HepG2 (cell line): ENCODE data around the gene SLX4. TPM values are rescaled to one million over a fixed set of nuclear protein-coding genes. Genes with fewer than 3 reads are reported as not detected.

Experiments
- ATAC-seq: fragments of 200-7000 bp; cut with Tn5 transposase; 3 replicates; pipeline ENCODE4 v1.9.1; 2020; ENCODE audit warnings: mild to moderate bottlenecking, moderate library complexity
- BruUV-seq: library from RNA; stranded (reverse); fragments of 400-500 nt; replicated peaks from 2 replicates; lab custom pipeline; 2021; lab: Mats Ljungman, UMichigan
- CTCF ChIA-PET: fragments of 300-600 bp; formaldehyde crosslinking; extraction: SDS; loops from one replicate; lab custom pipeline; 2021; ENCODE audit warnings: low total read pairs, inconsistent platforms, low intra/inter-chr PET ratio; lab: Yijun Ruan, JAX
- POLR2A ChIA-PET: fragments of 350-600 bp; sonication (Branson Sonifier 250); formaldehyde crosslinking; loops from one replicate; lab custom pipeline; 2020; ENCODE audit warnings: antibody characterized with exemption, inconsistent platforms; lab: Yijun Ruan, JAX
- DNase-seq: peaks from one replicate; pipeline ENCODE4 v3.0.0-alpha.2; 2015; ENCODE audit warnings: low spot score
- FAIRE-seq: peaks from 3 replicates; lab custom pipeline; 2011; peaks lifted over from hg19 to GRCh38; lab: Jason Lieb, UNC
- H2AFZ ChIP-seq: one replicate; pipeline ENCODE4 v1.6.1; 2011; ENCODE audit warnings: low read length, inconsistent platforms
- H3K27ac ChIP-seq: fragments of 300-600 bp; 3 replicates; pipeline ENCODE4 v1.8.0; 2011; ENCODE audit warnings: mixed run types, mild to moderate bottlenecking, mixed read lengths, low read length, inconsistent platforms; ENCODE audit not compliant: insufficient read depth; ENCODE audit errors: extremely low read length
- H3K27me3 ChIP-seq, 2 experiments: fragments of 200-600 bp in 1 of 2; 2 replicates in 1 of 2; 3 replicates in 1 of 2; pipeline versions ENCODE4 v1.6.0 to v1.8.0; 2011; ENCODE audit warnings: low read length in 2 of 2, mild to moderate bottlenecking in 2 of 2, moderate library complexity in 2 of 2, inconsistent platforms in 1 of 2; ENCODE audit not compliant: insufficient read depth in 2 of 2, control insufficient read depth in 1 of 2
- H3K36me3 ChIP-seq, 2 experiments: fragments of 200-600 bp in 1 of 2; replicated peaks in 1 of 2; 2 replicates in 1 of 2; 3 replicates in 1 of 2; pipeline versions ENCODE4 v1.5.1 to v1.8.0; 2011; ENCODE audit warnings: low read length in 2 of 2, inconsistent platforms in 1 of 2; ENCODE audit not compliant: insufficient read depth in 2 of 2, control insufficient read depth in 1 of 2
- H3K4me1 ChIP-seq: 2 replicates; pipeline ENCODE4 v1.5.1; 2012; ENCODE audit warnings: low read length, inconsistent platforms; ENCODE audit not compliant: insufficient read depth
- H3K4me2 ChIP-seq: 2 replicates; pipeline ENCODE4 v1.6.0; 2011; ENCODE audit warnings: low read depth, low read length, inconsistent platforms
- H3K4me3 ChIP-seq, 3 experiments: fragments of 200-600 bp in 1 of 3; sonication (generic), shearing (Covaris generic) in 1 of 3; replicated peaks in 1 of 3; 2 replicates each; pipeline ENCODE4 v1.5.1; 2011 to 2016; ENCODE audit warnings: low read length in 3 of 3, inconsistent platforms in 2 of 3, low read depth in 2 of 3, mild to moderate bottlenecking in 2 of 3, control low read depth in 1 of 3, mixed read lengths in 1 of 3; ENCODE audit not compliant: insufficient read depth in 1 of 3
- H3K79me2 ChIP-seq: one replicate; pipeline ENCODE4 v1.6.1; 2011; ENCODE audit warnings: low read length, inconsistent platforms; ENCODE audit not compliant: insufficient read depth
- H3K9ac ChIP-seq: 2 replicates; pipeline ENCODE4 v1.6.0; 2011; ENCODE audit warnings: mild to moderate bottlenecking, low read depth, low read length, inconsistent platforms; ENCODE audit not compliant: insufficient read depth
- H3K9me3 ChIP-seq: 2 replicates; pipeline ENCODE4 v1.5.1; 2012; ENCODE audit warnings: mild to moderate bottlenecking, low read length
- H4K20me1 ChIP-seq: 2 replicates; pipeline ENCODE4 v1.6.0; 2011; ENCODE audit warnings: inconsistent platforms, mild to moderate bottlenecking, low read length, moderate library complexity; ENCODE audit not compliant: insufficient read depth
- CSRNP1 ChIP-seq: sonication (generic); formaldehyde crosslinking; IDR thresholded peaks from 2 replicates; pipeline ENCODE4 v1.8.1; 2023; ENCODE audit warnings: mild to moderate bottlenecking, missing genetic modification reagents
- DRAP1 ChIP-seq: IDR thresholded peaks from 2 replicates; pipeline ENCODE4 v1.6.1; 2016; ENCODE audit warnings: missing genetic modification reagents, missing compliant biosample characterization
- MLXIP ChIP-seq: sonication (generic); formaldehyde crosslinking; IDR thresholded peaks from 2 replicates; pipeline ENCODE4 v1.9.0; 2021; ENCODE audit warnings: missing genetic modification reagents, borderline replicate concordance
- MYC ChIP-seq: sonication (generic); formaldehyde crosslinking; IDR thresholded peaks from 2 replicates; pipeline ENCODE4 v1.9.0; 2021; ENCODE audit warnings: missing genetic modification reagents, borderline replicate concordance
- MZF1 ChIP-seq: sonication (generic); formaldehyde crosslinking; IDR thresholded peaks from 2 replicates; pipeline ENCODE4 v1.8.1; 2023; ENCODE audit warnings: mild to moderate bottlenecking, missing genetic modification reagents, borderline replicate concordance
- NFYC ChIP-seq: IDR thresholded peaks from 2 replicates; pipeline ENCODE4 v1.6.1; 2016; ENCODE audit warnings: missing genetic modification reagents, missing compliant biosample characterization
- RARG ChIP-seq: sonication (generic); formaldehyde crosslinking; IDR thresholded peaks from 2 replicates; pipeline ENCODE4 v1.4.0; 2020; ENCODE audit warnings: low read depth, mild to moderate bottlenecking, missing genetic modification reagents
- SIN3B ChIP-seq: fragments of 150-350 bp; IDR thresholded peaks from 2 replicates; pipeline ENCODE4 v1.6.1; 2014; ENCODE audit warnings: low read length
- TIGD3 ChIP-seq: sonication (generic); formaldehyde crosslinking; IDR thresholded peaks from 2 replicates; pipeline ENCODE4 v1.5.1; 2020; ENCODE audit warnings: mild to moderate bottlenecking, missing genetic modification reagents, borderline replicate concordance
- ZNF10 ChIP-seq: sonication (generic); formaldehyde crosslinking; IDR thresholded peaks from 2 replicates; pipeline ENCODE4 v1.4.0; 2020; ENCODE audit warnings: mild to moderate bottlenecking, low read depth, missing genetic modification reagents, borderline replicate concordance
- ZNF580 ChIP-seq: IDR thresholded peaks from 2 replicates; pipeline ENCODE4 v1.6.1; 2016; ENCODE audit warnings: low read depth, borderline replicate concordance
- ZSCAN20 ChIP-seq: sonication (generic); formaldehyde crosslinking; IDR thresholded peaks from 2 replicates; pipeline ENCODE4 v1.4.0; 2020; ENCODE audit warnings: missing genetic modification reagents, mild to moderate bottlenecking, borderline replicate concordance
- WGBS: methylation state at CpG from one replicate; pipeline ENCODE4 v1.1.6; 2017; ENCODE audit warnings: low lambda C conversion rate; 5-methylcytosine and 5-hydroxymethylcytosine counted together
- in situ Hi-C: cut with HindIII; loops from 2 replicates; pipeline ENCODE4 v1.10.0; 2017; ENCODE audit warnings: low pct_unique_long_range_greater_than_20kb; ENCODE audit not compliant: extremely low pct_ligation_motif_present
- intact Hi-C: fragments of 100-400 bp; cut with micrococcal nuclease; formaldehyde crosslinking; loops from one replicate; pipeline ENCODE4 v1.10.0; 2022; ENCODE audit not compliant: unreplicated experiment
- polyA plus RNA-seq, 8 experiments: library from polyadenylated mRNA; depleted of rRNA in 3 of 8; stranded (reverse) in 7 of 8; unstranded in 1 of 8; fragments of >200 nt; fragmentation: Illumina TruSeq in 4 of 8; extraction: Trizol in 4 of 8; gene quantifications; 2 replicates each; pipeline versions ENCODE4 v1.2.1 to v1.2.3, GENCODE V29; 2011 to 2016; ENCODE audit warnings: low read depth in 4 of 8, missing spikeins in 1 of 8, mixed read lengths in 1 of 8; ENCODE audit not compliant: insufficient read depth in 1 of 8
- total RNA-seq, 5 experiments: library from RNA; depleted of rRNA; stranded (reverse); fragments of >200 nt; fragmentation: Illumina TruSeq; extraction: Trizol; gene quantifications; 2 replicates each; pipeline ENCODE4 v1.2.3, GENCODE V29; 2016; ENCODE audit warnings: low read depth in 1 of 5

SLX4 gene
- total and polyA plus RNA-seq, 2 of the 13 experiments (the other 11 are each of a cell fraction or from before 2014, with no cell fraction given), result 1.1 to 3.6 TPM

- no TSS peak for BruUV-seq
- ChIA-PET CTCF (no interaction called here), POLR2A (no interaction called here)
- Histone ChIP-seq H3K4me1 (0 out of 2 replicates have a peak, but pooled peaks cover 15% of the 10 kb centered on the region), H4K20me1 (no peaks in the 10 kb centered on the region), H3K9me3 (no peaks in the 10 kb centered on the region), H3K36me3 (no peaks in the 10 kb centered on the region), H3K27ac (no peak overlapping the region), H3K27me3 (peaks cover 3 to 8% of the 10 kb centered on the region in 2 experiments; a peak in 4 of 5 replicates), H3K9ac (no peak overlapping the region)
- no peak for FAIRE-seq
- ATAC-seq, result no peak
- intact Hi-C loops, result no loop called here
- 72% methylated on average over 9 of the region's 9 CpGs for WGBS
- in situ Hi-C loops, result no loop called here
- TF ChIP-seq MLXIP (CRISPR knock-in tag) (no peak), MZF1 (CRISPR knock-in tag) (no peak), ZNF10 (CRISPR knock-in tag) (no peak), ZSCAN20 (no peak), NFYC (no peak), ZNF580 (CRISPR knock-in tag) (no peak), SIN3B (no peak), RARG (no peak), CSRNP1 (CRISPR knock-in tag) (no peak), DRAP1 (CRISPR knock-in tag) (no peak), MYC (CRISPR knock-in tag) (no peak), TIGD3 (no peak)
- TF ChIP-seq, all 625 proteins: peak for 0
- Histone ChIP-seq H2AFZ (no peak overlapping the region), H3K4me2 (no peak overlapping the region), H3K4me3 (no peak overlapping the region), H3K79me2 (no peaks in the 10 kb centered on the region)
- no peak for DNase-seq
These were observed 38.1 kb downstream of the SLX4 start for GRCh38 chr16:3573146-3573815.
